Raji (cell line): ENCODE measurements around the gene BRD8.

ENCODE experiments used
- POLR2A ChIP-seq: IDR thresholded peaks from 2 replicates; pipeline ENCODE4 v1.6.1; 2011; ENCODE audit warnings: low read depth, low read length, control low read depth; ENCODE audit not compliant: insufficient read depth

BRD8 gene

DNA sequence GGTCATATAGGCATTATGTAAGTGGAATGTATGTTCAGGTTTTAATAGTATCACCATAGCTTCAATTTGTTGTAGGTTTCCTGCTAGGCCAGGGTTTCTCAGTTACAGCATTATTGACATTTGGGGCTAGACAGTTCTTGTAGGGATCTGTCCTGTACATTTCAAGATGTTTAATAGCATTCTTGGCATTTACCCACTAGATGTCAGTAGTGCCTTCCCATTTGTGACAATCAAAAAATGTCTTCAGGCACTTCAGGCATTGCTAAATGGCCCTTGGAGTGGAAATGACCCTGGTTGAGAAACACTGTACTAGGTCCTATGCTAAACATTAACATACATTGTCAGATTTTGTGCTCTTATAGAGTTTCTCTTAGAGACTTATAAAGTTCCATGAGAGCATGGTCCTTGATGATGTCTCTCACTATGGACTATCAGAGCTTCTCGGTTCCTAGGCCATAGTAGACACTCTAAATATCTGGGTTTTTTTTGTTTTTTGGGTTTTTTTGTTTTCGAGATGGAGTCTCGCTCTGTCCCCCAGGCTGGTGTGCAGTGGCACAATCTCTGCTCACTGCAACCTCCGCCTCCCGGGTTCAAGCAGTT is 1.9 kb upstream of the BRD8 start:
- no peak for TF ChIP-seq POLR2A

DNA sequence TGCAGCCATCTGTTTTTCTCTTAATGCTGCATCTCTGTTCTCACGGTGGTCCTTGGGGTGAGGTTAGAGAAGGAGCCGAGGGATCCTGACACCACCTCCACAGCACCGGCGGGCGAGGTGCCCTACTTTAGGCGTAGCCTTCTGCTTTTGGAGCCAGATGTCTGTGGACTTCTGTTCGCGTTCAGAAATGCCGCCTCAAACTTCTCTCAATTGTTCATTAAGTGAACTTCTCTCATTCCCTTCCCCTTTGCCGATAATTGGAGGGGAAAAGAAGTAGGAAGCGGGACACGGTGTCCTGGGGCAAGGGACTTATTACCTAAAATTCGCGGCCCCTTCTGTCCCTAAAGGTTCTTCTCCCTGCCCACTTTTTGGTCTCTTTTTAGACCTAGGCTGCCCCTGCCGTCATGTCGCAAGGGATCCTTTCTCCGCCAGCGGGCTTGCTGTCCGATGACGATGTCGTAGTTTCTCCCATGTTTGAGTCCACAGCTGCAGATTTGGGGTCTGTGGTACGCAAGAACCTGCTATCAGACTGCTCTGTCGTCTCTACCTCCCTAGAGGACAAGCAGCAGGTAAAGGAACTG is 937 bp upstream of the BRD8 start:
- TF ChIP-seq POLR2A = no peak

DNA sequence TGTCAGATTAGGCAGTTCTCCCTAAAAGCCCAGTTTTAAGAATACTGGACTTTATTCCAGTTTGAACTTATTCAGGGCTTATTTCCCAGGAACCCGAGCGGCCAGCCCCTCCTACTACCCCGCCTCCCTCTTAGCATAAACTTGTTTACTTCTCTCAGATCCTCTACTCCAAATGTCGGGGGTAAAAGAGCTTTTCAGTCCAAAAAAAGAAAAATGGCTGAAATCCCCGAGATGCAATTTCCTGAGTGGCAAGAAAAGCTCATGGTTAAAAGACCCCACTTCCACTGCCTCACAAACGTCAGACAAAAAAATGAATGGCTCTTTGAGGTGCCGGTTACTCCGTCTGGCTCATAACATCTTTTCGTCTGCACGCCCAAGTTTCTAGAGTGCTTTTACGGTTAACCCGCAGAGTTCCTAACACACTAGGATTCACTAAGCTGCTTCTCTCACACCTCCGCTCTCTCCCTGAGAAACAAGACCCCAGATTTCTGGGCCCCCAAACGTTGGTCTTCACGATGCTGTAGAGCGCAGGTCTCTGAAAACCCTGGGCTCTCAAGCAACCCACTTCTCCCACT is 402 bp downstream of the BRD8 start:
- no peak for TF ChIP-seq POLR2A

DNA sequence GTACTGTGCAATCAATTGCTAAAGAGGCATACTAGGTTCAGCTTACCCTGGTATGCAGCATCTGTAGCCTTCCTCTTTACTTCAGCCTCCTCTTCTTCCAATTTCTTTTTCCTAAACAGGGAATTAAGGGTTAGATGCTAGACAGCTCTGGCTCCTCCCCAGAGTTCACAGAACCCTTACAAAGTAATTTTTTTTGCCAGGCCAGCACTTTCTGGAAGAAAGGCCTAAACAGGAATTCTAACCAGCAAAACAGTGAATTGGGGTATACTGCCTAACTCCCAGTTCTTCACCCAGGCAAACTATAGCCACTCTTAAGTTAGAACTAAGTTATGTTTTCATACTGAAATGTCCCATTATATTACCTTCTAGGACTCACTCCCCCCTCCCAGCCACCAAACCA is 8.1 kb downstream of the BRD8 start:
- TF ChIP-seq POLR2A = no peak

DNA sequence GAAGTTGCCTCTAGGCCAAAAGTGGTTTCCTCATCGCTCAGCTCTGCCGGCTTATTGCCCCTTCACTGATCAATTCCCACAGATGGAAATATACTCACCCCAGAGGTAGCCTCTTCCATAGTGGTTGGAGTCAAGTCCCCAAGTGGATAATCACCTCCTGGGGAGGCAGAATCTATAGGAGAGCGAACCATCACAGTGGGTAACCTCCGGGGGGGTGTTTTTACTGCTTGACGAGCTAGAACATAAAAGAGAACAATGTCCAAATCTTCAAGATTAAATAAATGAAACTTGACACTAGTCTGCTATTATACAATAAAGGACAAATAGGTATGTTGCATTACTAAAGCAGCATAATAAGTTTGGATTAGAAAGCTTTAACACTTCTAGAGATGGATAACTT is 9.3 kb downstream of the BRD8 start:
- TF ChIP-seq POLR2A = no peak

DNA sequence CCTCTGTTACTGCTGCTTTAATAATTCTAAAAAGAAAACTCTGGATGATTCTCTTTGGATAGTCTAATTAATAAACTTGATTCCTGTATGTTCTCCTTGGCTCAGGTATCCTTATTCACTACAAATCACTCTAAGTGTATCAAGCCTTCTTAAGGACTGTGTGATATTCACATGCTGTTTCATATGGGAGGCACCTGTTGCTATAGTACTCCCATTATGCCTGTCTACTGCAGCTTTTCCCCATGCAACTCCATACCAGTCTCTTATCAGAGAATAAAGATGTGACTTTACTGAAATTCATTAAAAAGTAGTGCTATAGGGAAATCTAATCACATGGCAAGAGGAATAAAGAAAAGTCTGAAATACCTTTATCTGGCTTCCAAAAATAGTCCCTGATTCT is 14.7 kb downstream of the BRD8 start:
- TF ChIP-seq POLR2A = no peak

DNA sequence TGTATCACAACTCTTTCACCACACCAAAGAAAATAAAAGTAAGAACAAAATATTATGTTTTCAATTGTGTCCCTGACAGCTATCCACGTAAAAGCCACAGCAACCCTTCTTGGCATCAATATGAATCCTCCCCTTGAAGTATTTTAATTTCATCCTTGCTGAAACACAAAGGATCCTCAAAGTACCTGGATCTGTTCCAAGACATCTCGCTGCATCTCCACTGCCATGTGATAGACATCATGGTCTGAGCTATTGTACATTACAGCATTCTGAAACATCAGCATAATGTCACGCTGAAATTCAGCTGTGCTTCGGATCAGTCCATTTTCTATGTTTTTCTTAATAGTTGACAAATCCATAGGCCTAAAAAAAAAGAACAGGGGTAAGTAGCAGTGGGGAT is 17.7 kb downstream of the BRD8 start:
- no peak for TF ChIP-seq POLR2A

DNA sequence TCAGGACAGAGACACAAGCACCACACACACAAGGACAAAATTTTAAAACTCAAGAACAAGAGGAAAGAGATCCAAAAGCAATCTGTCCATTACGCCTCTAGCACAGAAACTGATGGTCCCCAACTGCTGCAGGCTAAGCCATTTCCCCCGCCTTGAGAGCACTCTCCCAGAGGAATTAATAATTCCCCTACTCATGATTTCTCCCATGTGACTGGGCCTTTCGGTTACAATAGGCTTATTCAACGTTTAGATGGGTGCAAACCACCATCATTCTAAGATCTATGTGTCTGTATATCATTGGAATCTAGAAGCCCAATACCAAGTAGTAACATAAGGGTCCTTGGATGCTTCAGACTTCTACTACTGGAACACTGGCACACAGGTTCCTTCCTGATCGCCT is 18.8 kb downstream of the BRD8 start:
- TF ChIP-seq POLR2A = no peak

DNA sequence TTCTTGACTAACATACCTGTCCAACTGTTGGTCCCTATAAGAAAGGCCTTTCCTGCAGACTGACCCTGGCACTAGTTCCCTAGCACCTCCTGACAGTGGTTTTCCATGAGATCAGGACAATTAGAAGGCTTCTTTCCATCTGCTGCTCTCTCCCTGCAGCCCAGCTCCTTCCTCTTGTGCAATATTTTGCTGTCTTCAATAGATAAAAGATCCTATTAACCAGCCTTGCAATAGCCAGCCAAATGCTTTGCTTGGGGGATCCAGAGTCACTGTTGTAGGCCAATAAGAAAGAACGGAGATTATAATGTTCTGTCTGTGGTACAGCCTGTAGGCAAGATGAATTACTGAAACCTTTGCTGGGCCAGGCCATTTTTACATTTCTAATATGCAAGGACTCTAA is 20.8 kb downstream of the BRD8 start:
- no peak for TF ChIP-seq POLR2A

DNA sequence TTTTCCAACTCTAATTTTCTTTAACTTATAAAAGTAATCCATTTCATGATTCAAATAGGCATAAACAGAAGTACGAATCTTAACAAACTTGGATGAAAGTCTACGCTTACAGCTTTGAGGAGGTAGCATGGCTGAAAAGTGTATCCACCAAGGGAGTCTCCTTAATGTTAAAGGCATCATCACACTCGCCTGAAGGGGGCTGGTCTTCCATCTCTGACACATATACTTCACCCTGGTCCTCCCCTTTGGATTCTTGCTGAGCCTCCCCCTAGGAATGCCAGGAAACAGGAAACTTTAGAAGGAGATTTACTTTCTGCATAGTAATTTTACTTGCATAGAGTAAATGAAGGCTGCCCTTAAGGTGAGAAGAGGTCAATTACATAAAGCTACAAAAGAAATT is 28.9 kb downstream of the BRD8 start:
- no peak for TF ChIP-seq POLR2A

DNA sequence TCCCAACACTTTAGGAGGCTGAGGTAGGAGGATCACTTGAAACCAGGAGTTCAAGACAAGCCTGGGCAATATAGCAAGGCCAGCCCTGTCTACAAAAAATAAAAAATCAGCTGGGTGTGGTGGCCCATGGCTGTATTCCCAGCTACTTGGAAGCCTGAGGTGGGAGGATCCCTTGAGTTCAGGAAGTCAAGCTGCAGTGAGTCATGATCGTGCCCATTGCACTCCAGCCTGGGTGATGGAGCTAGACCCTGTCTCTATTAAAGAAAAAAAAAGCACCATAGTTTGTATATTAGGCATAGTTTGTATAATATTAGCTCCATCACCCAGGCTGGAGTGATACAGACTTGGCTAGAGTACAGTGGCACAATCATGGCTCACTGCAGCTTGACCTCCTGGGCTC is 29.6 kb downstream of the BRD8 start:
- no peak for TF ChIP-seq POLR2A

DNA sequence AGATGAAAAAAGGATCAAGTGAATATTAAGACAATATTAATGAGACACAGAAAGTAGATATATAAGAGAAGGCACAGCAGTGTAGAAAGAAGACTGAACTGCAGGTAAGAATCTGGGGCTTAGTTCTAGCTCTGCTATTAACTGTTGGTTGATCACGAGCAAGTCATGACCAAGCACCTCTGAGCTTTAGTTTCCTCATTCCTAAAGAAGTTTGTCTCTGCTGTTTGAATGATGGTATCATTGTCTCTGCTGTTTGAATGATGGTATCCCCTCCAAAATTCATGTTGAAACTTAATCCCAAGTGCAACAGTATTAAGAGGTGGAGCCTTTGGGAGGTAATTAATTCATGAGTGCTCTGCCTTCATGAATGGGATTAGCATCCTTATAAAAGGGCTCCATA is 36.7 kb downstream of the BRD8 start:
- no peak for TF ChIP-seq POLR2A

DNA sequence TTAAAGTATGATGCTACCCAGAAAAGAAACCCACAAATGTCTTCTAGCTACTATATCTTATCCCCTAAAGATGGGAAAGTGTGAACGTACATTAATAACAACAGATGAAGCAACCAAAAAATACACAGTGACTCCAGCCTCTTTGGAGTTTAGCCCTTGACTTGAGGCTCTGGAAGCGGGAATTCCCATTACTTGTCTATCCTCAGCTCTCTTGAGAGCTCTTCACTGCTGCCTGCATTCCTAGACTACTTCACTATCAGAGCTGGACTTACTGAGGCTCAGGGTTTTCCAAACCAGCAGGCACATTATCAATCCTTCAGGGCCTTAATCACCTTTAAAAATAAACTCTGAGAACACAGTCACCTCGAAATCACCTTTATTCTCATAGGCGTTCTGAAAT is 38.2 kb downstream of the BRD8 start:
- no peak for TF ChIP-seq POLR2A

DNA sequence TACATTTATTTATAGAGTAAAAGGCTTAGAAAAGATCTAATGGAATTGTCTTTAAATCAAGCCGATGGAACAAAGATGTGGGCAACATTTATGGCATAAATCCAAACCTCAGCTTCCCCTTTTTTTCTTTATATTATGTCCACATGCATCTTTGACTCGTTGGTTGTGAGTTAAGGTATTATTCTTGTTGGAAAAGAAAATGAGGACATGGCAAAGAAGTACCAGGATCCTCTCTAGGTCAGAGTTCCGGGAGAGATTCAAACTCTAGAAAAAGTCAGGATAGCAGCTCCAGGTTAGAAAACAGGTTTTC is 38.7 kb downstream of the BRD8 start:
- no peak for TF ChIP-seq POLR2A

DNA sequence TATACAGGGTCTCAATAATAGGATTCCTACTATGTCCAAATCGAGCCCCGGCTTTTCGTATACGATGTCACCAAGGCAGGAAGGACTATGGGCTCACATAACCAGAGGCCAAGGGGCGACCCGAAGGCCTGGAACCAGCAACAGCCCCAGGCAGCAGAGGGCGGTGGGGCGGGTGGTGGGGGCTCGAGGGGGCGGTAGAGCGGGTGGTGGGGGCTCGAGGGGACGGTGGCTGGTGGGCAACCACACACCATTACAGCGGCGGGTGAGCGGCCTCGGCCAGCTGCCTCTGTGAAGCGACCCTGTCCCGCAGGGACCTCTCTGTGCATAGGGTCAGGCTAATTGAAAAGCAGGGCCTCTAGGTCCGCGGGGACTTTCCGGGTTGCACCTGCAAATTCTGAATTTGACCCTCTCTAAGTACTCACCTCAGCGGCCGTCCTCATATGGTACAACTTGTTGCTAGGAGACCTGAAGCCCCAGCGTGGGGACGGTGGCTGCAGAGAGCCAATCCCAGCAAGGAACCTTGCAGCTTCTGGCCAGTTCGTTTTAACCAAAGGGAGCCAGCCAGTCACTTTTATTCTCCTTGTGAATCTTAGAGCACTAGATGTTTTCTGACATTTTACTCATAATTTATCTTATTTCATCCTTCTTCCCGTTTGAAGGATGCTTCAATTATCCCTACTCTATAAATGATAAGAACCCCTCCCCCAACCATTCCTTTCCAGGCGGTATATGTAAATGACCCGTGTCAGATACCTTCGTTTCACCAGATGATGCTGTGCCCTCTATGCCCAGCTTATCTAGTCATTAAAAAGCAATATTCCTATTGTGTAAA is 39.3 kb downstream of the BRD8 start, which contains the start of gene NME5:
Gene NME5 (minus strand): TSS at position 480 of the 832 bp plus-strand sequence. CDS start 648 bp downstream, outside the sequence.
- TF ChIP-seq POLR2A = no peak

DNA sequence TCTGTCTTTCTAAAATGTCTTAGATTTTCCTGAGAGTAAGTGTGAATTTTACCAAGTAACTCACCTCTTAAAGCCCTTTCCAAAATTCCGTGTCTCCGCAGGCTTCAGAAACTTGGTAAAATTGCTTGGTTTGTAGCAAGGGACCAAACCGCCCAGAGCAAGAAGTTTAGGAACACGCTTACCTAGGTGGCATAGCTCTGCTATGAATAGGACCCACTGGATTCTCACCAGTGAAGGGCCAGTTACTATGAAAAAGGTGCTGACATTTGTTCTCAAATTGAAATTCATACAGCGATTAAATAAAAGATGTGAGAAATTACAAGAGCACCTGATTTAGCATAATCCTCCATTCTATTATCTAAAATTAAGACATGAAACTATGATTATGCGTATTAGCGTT is 45.9 kb downstream of the BRD8 start:
- TF ChIP-seq POLR2A = no peak
